PFSK-1 (cell line): ENCODE measurements around the gene CDT1.

Experiments used
- POLR2AphosphoS5 ChIP-seq: IDR thresholded peaks from 2 replicates; pipeline ENCODE4 v1.6.1; 2012; ENCODE audit warnings: low read depth, mild to moderate bottlenecking, control low read depth, low read length, moderate library complexity
- TF ChIP-seq, protein P1 (sequence below), 2 experiments: IDR thresholded peaks; 2 replicates each; pipeline versions ENCODE4 v1.6.1 to v1.8.0; 2011 to 2012; ENCODE audit warnings: low read depth in 2 of 2, low read length in 2 of 2, control low read depth in 1 of 2, inconsistent platforms in 1 of 2, mild to moderate bottlenecking in 1 of 2, moderate library complexity in 1 of 2; ENCODE audit not compliant: insufficient read depth in 1 of 2

DNA sequence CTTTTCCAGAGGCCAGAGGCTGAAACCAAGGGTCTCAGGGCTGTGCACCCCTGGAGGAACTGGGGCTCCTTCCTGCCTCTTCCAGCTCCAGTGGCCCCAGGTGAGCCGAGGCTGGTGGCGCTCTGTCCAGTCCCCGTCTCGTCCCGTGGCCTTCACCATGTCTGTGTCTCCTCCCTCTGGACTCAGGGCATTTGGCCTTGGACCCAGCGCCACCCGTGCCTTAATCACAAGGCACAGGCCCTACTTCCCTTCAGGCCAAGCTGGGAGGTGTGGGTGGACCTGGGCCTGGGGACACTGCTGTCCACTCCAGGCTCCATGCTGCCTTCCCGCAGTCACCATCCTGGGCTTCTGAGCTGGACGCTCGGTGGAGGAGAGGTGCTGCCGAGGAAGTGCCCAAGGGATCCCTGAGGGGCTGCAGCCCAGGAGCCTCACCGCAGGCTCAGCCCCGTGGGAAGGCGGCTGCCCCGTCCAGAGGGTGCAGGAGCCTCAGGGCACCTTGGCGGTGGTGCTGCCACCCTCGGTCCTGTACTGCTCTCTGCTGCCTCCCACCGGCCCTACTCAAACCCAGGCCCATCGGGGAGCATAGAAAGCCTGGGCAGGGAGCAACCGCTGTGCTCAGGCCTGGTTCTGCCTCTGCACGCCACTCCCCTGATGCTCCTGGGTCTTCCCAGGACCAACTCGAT lies 17.7 kb downstream of the CDT1 start:
- TF ChIP-seq POLR2AphosphoS5 = no peak
- TF ChIP-seq, protein P1, sequence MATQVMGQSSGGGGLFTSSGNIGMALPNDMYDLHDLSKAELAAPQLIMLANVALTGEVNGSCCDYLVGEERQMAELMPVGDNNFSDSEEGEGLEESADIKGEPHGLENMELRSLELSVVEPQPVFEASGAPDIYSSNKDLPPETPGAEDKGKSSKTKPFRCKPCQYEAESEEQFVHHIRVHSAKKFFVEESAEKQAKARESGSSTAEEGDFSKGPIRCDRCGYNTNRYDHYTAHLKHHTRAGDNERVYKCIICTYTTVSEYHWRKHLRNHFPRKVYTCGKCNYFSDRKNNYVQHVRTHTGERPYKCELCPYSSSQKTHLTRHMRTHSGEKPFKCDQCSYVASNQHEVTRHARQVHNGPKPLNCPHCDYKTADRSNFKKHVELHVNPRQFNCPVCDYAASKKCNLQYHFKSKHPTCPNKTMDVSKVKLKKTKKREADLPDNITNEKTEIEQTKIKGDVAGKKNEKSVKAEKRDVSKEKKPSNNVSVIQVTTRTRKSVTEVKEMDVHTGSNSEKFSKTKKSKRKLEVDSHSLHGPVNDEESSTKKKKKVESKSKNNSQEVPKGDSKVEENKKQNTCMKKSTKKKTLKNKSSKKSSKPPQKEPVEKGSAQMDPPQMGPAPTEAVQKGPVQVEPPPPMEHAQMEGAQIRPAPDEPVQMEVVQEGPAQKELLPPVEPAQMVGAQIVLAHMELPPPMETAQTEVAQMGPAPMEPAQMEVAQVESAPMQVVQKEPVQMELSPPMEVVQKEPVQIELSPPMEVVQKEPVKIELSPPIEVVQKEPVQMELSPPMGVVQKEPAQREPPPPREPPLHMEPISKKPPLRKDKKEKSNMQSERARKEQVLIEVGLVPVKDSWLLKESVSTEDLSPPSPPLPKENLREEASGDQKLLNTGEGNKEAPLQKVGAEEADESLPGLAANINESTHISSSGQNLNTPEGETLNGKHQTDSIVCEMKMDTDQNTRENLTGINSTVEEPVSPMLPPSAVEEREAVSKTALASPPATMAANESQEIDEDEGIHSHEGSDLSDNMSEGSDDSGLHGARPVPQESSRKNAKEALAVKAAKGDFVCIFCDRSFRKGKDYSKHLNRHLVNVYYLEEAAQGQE (IDR thresholded peaks at IDR 0.05; ENCODE audit: insufficient read depth in 1 of 2, low read depth in 2 of 2, low read length in 2 of 2) = no peak
